RKO (cell line): Measurements from ENCODE around the gene CPXM2.

Source experiments
- DNase-seq: peaks from one replicate; pipeline ENCODE4 v3.0.0-alpha.2; 2016; ENCODE audit warnings: low spot score

The CPXM2 gene

DNA sequence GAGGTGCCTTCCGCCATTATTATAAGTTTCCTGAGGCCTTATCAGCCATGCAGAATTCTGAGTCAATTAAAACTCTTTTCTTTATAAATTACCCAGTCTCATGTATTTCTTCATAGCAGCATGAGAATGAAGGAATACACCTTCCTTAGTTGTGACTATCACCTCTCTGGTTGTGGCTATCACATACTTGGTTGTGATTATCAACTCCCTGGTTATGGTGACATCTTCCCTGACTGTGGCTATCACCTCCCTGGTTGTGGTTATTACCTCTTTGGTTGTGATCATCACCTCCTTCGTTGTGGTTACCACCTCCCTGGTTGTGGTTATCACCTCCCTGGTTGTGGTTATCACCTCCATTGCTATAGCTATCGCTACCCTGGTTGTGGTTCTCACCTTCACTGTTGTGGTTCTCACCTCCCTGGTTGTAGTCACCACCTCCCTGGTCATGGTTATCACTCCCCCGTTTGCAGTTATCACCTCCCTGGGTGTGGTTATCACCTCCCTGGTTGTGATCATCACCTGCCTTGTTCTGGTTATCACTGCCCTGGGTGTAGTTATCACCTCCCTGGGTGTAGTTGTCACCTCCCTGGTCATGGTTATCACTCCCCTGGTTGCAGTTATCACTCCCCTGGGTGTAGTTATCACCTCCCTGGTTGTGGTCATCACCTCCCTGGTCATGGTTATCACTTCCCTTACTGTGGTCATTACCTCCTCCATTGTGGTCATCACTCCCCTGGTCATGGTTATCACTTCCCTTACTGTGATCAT, 119.5 kb downstream of the CPXM2 start:
- DNase-seq = no peak

DNA sequence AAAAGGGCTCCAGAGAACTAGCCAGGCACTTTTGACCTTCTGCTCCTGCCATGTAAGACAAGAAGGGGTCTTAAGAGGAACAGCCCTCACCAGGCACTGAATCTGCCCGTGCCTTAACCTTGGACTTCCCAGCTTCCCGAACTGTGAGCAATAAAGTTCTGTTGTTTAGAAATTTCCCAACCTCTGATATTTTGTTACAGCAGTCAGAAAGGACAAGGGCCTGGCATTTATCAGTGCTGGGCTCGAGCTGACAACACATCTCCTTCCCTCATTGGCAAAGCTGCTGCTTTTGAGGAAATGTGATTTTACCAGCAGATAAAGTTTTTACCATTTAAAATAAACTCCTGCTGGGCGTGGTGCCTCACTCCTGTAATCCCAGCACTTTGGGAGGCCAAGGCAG, 122.0 kb downstream of the CPXM2 start:
- DNase-seq = no peak

DNA sequence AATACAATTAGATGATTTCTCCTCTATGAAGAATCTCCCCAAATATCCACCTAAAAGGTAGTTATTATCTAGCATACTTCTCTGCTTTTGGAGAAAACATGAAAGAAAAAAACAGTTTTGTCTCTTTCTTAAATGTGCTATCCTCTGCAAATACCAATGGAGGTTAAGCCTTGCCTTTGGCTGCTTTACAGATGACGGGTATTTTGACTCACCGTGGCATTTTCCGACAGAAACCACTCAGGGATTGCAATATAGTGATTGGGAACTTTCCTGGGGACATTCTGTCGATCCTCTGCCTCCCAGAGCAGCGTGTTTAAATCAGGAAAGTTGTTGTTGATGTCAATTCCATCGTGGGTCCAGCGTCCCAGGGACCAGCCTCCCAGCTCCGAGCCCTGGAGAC, 124.8 kb downstream of the CPXM2 start:
- no peak for DNase-seq

DNA sequence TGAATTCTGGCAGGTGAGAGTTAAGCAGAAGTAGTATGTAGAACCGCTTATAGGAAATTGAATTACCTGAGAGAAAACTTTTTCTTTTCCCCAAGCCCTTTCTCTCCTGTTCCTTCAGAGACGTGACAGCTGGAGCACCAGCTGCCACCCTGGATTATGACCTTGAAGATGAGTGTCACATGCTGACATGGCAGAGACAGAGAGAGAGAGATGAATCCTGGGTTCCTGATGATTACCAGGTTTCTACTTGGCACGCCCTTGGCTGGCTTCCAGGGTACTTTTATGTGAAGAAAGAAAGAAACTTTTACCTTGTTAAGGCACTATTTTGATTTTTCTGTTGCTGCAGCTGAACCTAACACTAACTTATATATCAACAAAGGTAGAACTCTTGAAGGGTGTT, 125.6 kb downstream of the CPXM2 start:
- DNase-seq = no peak

DNA sequence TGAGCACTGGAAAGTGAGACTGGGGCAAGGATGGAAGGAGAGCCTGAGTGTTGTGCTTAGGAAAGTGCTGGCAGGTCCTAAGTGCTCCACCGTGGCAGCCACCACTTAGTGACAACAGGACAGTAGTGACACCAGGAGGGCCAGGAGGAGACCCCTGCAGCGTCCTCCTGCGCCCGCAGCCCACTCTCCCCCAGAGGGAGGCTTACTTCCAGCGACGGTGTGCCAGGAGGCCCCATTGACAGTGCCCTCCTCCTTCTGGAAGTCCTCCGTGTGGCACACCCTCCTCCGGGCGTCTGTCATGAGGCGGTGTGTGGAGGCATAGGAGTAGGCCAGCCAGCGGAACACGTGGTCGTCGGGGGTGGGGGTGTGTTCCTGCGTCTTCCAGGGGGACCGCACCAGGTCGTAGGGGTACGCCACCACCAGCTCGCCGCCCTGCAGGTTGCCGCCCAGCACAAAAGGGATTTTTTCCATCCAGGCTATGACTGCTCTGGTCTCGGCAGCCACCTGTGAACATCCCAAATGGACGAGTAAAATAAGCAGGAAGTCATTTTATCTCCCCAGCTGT, 129.9 kb downstream of the CPXM2 start:
- DNase-seq = no peak

DNA sequence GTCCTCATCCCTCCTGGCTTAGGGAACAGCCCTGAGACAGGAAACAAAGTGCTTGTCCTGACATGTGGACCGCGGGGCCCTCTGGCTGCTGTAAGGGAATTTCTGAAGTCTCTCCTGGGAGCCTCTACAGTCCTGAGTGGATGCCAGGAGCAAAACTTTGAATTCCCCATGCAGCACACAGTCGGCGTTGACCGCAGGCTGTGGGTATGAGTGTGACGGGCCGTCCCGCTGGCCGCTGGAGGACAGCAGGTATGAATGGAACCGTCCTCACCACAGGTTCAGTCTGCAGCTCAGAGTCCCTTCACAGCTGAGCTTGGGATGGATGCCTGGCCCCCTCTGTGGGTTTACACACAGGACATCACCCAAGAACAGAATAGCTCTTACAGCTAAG, 130.6 kb downstream of the CPXM2 start:
- DNase-seq = no peak

DNA sequence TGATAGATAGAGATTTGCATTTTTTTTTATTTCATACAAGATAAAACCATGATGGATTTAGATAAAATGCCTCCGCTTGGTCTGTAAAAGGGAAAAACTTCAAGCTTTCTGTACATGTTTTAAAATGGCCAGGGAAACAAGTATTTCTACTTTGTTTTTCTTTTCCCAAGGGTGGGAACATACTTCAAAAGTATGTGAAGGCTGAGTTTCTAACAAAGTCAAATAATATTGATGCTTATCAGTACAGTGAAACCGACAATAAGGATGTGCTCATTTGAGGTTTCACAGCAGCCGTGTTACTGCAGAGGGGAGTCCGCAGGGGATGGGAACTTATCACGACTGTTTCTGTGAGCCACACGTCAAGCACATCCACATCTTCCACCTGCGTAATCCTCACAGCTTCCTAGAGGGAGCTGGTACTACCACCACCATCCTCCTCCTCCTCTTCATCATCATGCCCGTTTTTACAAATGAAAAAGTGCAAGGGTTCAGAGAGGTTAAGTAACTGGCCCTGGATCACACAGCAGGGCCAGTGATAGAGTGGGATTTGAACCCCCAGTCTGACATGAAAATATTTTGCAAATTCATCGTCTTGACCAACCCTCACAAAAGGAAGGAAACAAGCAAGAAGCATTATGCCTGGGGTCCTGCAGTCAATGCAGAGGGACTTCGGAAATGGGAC, 131.1 kb downstream of the CPXM2 start:
- no peak for DNase-seq

DNA sequence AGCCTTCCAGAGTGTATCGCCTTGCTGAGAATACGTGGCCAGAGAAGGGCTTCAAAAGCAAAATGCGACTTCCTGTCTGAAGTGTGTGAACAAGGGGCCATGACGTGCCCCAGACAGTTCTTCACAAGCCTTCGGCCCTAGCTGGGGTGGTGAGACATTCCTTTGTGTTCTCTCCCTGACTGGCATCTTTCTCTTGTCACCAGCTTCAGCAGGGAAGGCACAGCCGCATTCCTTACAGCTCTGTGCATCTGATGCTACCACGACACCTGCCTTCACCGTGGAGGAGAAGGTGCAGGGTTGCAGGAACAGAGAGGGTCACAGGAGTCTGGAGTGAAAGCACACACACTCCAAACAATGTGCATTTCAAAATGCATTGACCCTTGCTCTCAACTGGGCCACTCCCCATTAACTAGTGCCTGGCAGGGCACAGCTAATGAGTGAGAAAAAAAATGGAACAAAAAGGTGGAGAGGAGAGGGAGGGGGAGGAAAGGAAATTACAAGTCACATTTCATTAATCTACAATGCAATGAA, 132.0 kb downstream of the CPXM2 start:
- DNase-seq = no peak

DNA sequence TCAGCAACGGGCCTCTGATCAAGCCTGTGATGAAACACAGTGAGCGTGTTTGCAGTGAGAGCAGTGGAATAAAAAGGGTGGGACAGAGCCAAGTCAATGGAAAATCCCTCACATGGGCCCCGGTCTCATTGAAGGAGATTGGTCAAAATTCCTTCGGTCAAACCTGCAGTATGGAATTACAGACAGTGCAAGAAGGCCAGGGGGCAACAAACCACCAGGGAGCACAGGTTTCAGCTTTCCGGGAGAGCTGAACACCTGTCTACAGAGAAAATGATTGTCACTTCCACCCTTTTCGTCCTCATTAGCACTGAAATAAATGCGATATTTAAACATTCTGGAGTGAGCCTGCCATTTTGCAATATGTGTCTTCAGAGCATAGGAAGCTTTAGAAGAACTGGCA, 132.6 kb downstream of the CPXM2 start:
- DNase-seq = no peak

DNA sequence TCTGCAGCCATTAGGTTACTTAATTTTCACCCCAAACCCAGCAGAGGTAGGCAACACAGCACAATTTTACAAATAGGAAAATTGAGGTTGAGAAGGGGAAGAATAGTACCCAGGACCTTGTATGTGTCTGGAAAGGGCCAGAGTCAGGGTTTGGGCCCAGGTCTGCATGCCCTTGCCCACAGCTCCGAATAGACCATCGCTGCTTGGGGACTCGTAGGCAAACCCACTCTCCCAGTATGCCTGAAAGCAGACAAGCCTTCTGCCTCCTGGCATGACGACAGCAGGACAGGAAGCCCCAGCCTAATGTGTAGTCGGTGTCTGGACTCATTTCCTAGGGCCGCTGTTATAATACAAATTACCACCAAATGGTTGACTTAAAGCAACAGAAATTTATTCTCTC, 133.8 kb downstream of the CPXM2 start:
- DNase-seq = no peak

DNA sequence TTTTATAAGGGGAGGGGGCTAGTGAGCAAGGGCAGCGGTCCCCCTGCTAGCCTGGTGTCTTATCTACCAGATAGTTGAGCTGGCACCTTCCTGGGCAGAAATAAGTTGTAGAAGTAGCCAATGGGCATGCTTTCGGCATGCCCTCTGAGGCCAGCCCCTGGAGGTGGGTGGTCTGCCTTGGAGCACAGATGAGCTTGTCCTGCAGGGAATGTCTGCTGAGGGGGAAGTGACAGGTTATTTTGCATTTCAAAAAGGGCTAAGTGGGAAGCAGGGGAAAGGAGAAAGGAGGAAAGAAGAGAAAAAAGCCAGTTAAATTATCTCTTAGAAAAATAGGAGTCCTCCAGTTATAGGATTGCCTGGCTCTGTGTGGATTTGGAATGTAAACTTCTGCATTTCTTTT, 136.5 kb downstream of the CPXM2 start:
- no peak for DNase-seq

DNA sequence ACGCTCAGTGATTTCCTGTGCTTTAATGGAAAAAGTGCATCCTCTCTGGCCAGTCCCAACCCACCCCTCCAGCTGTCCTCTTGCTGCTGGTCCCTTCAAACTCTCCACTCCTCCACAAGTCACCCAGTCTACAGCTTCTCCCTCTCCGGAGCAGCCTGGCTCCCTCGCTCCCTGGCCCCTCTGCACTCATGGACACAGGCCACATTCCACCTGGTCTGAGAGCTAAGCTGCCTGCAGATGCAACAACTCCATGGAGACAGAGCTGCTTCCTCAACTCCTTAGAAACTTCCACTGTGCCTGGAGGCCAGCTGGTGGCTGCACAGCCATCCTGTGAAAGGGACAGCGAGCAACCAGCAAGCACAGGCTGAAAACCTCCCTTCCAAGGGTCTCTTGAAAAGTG, 137.5 kb downstream of the CPXM2 start:
- no peak for DNase-seq

DNA sequence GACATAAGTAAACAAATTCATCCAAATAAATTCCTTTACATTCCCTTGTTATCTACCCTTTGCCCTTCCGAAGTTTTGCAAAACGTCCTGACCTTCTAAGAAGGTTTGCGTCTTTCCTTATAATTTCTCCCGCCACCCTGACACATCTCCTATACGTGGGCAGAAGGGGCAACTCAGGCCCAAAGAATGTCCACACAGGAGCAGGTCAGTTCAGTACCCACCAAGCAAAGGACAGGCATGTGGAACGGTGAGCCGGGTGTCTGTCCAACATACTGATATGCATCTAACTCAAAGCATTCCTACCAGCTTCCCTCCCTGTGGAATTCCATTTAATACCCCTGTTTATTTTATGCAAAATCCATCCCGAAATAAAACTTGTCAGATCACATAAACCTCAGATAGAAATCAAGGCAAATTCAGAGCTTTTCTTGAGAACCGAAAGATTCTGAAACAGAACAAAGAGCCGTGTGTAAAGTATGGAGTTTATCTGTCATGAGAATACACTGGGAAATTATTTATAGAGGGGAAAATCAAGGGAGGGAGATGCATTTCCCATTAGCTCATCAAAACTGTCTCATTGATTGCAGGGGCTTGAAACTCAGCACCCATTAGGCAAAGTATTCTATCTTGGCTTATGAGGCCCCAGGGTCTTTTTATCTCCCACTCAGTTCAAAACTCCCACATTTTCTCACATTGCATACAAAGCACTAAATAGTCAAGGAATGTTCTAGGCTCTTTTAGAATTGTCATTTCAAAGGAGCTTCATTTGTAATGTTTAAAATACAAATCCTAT, 140.1 kb downstream of the CPXM2 start:
- no peak for DNase-seq

DNA sequence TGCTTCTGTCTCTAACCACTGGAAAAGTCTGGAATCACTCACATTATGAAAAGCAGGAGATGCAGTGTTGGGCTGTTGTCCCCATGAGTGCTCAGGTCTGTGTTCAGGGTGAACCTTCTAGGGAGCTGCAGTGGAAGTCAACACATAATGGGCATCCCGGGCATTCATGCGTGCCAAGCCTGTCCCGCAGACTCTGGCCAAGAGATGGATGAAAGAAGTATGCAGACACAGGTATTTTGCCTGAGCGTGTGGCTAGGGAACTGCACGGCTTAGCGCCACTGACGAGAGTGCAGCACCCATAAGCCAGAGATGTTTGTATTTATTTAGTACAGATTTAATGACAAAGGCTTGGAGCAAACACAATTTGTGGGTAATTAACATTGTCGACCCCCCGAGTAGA, 140.7 kb downstream of the CPXM2 start:
- DNase-seq = no peak

DNA sequence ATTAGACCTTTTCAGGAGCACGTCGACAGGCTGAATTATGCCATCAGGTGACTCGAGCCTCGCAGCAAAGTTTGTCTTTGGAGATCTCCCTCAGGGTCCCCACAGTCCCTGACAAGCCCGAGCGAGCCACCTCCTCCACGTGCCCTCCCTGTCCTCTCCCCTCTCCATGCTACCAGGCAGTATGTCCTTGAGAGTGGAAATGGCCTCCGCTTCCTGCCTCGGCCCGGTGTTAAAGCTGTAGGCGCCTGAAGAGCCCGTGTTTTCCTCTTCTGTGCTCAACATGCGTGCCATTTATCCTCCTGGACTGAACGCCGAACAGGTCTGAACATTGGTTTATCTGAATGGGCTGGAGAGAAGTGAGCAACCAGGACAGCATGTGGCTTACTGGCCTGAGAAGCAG, 142.9 kb downstream of the CPXM2 start:
- no peak for DNase-seq

DNA sequence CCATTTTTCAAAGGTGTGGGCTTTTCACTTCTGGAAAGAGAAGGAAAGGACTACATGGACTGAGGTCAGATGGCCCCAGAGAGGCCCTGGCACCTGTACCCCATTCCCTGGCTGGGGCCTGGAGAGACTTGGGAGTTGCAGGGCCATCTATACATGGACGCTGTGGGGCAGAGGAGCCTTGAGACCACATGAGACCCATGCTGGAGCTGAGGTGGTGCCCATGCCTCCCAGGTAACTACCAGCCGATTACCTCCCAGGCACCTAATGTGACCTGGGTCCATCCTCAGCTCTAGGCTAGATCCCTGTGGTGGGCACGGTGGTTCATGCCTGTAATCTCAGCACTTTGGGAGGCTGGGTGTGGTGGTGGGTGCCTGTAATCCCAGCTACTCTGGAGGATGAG, 144.2 kb downstream of the CPXM2 start:
- no peak for DNase-seq

DNA sequence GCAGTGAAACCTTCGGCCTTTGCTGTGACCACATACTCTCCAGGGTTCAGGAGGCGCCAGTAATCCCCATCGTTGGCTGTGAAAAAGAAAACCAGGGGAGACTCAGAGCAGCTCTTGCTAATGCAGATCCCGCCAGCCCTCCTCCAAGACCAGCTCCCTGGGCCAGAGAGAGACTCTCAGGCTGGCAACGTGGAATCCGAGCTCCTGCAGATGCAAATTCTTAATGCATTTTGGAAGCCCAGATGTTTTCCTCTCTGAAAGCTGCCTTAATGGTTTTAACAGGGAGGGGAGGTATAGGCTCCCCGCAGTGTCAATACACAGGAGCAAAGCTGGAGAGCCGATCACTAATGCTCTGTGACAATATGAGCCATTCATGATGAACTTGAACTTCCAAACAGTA, 144.7 kb downstream of the CPXM2 start:
- no peak for DNase-seq

DNA sequence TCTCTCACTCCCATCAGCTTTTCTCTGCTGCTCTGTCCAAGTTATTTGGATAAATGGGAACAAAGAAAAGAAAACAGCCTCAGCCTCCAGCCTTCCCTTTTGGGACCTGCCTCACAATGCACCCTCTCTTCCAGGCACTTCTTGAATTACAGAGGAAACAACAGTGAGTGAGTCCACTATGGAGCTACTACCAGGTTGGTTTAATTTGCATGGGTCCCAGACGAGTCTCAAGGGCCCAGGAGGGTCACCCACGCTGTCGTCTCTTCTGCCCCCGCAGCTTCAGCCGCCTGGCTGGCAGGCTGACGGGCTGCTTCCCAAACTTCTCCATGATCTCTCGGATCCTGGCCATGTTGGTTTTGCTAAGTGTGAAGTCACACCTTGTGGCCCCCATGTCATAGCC, 145.1 kb downstream of the CPXM2 start:
- DNase-seq = no peak

DNA sequence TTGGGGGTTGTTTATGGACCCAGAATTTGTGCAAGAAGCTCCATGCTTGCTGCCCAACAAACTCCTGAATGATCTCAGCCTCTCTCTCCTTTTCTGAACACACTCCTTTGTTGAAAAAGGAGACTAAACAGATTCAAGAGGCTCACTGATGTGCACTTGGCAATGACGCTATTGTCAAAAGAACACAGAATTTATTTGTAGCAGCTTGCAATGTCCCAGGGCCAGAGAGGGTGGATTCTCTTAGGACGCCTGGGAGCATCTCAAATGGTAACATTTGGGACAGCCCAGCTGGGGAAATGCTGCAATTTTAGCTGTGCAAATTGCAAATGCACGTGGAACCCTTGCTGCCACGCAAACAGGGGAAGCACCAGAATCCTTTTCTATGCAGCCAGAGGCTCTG, 145.5 kb downstream of the CPXM2 start:
- DNase-seq = no peak

DNA sequence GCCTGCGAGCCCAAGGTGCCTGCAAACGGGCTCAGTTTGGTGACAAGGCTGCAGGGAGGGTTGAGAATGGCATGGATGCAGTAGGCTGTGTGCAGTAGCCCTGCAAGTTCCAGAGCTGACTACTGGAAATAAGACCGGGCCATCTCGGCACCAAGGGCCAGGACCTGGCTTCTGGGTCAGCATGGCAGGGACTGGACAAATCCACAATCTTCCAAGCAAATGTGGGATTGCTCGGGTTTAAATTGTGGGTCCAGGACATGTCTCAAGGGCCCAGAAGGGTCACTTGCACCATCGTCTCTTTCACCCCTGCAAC, 147.4 kb downstream of the CPXM2 start:
- DNase-seq = no peak

DNA sequence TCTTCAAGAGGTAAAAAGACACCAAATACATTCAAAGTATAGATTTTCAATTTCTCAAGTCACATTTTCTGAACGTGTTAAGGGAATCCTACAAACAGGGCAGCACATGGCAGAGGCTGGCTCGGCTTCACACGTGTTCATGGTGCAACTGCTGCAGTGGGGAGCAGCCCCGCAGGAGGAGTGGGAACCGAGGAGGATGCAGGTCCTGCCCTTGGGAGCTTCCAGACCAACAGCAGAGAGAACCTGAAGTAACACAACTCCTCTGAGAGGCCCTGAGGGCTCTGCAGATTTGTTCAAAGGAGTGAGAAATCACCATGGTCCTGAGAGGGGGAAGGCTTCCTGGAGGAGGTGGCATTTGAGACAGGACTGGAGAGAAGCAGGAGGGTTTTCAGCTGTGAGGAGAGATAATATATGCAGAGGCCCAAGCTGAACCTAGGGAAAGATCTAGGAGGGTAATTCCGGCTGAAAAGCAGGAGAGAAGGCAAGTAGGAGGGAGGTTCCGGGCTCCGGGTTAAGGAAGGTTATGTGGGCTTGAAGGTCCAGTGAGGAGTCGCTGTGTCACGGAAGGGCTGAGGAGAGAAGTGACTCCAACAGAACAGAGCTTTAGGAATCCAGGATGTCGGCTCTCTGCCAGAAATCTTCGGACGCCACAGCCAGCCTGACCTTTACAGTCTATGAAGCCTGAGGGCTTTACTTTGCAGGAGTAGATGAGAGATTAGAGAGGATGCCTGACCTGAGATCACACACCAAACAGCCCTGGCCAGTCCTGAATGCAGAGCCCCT, 148.0 kb downstream of the CPXM2 start:
- no peak for DNase-seq
